A673 (cell line): ENCODE data around the gene ROS1.

ENCODE experiments used
- CTCF ChIP-seq: fragments of 300-800, 200-600 bp; sonication (generic); conservative IDR thresholded peaks from 2 replicates; pipeline ENCODE4 v1.5.1; 2017; ENCODE audit warnings: low read depth, mild to moderate bottlenecking, antibody characterized with exemption, low read length, moderate library complexity, mixed read lengths
- EZH2 ChIP-seq: fragments of 200-600 bp; sonication (generic); IDR thresholded peaks from 2 replicates; pipeline ENCODE4 v1.6.1; 2017; ENCODE audit warnings: borderline replicate concordance, low read depth, mild to moderate bottlenecking, mixed read lengths, antibody characterized with exemption, low read length; ENCODE audit not compliant: poor library complexity, severe bottlenecking

- TF ChIP-seq EZH2 = no peak
- no peak for TF ChIP-seq CTCF
These were observed 26.6 kb downstream of the ROS1 start for GRCh38 chr6:117399126-117399525.
